ENCODE measurements around the gene WDR18. TPM values are rescaled to one million over a fixed set of nuclear protein-coding genes. Genes with fewer than 3 reads are reported as not detected.

Gene WDR18
- polyA plus RNA-seq, 1 experiment: 44.3 TPM

DNA sequence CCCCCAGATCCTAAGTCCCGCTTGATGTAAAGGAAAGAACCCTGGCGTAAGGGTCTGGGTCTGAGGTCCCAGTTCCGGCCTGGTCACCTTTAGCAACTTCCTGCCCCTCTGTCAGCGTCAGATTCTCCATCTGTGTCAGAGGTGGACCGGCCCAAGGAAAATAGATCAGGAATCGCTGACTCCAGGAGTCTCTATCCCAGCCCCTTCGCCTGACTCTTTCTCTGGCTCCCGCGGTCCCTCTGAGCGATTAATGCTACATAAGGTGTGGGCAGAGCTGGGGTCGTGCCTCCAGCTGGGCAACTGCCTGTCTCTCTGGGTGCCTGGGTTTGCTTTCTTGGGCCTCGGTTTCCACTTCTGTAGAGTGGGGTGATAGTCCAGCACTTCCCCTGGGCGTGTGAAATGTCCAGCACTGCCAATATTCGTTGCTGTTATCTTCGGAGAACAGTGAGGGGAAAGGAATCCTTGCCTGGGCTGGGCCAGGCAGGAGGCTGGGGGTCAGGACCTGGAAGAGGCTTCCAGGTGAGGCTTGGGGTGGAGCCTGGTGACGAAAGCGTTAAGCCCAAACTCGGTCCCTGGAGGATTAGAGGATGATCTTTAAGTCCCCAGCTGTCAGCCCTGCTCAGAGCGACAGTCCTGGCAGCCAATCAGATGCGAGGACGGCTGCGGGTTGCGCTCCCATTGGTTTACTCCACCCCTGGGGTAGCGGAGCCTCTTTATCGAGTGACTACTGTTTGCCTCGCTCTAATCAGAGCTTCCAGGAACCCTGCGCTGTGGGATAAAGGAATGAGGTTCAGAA lies 56.5 kb downstream of the WDR18 start:
- peak overlapping the region; percentile 37 for H3K4me3 ChIP-seq (ENCODE audit: low read depth, low read length)
- DNase-seq (ENCODE audit: low read depth): peak; percentile 63
- no peaks in the 10 kb centered on the region for H3K27me3 ChIP-seq (ENCODE audit: control insufficient read depth, insufficient read depth, low read length)
- CTCF ChIA-PET: interaction anchor here (1.1 to 2.1 kb wide), 4 partner anchors 15 to 73 kb away, joined by 3 to 7 read pairs (median 4); partner anchors contain the start of gene CNN2
- no peak for TF ChIP-seq CTCF (IDR thresholded peaks at IDR 0.05; ENCODE audit: insufficient read depth, low read depth, low read length)
- H3K36me3 ChIP-seq (ENCODE audit: control insufficient read depth, insufficient read depth, low read length): peaks cover 20% of the 10 kb centered on the region
- POLR2A ChIA-PET: interaction anchor here (1.1 kb wide), 2 partner anchors 14 to 63 kb away, joined by 3 to 8 read pairs; partner anchors contain the start of genes CNN2 and GPX4

DNA sequence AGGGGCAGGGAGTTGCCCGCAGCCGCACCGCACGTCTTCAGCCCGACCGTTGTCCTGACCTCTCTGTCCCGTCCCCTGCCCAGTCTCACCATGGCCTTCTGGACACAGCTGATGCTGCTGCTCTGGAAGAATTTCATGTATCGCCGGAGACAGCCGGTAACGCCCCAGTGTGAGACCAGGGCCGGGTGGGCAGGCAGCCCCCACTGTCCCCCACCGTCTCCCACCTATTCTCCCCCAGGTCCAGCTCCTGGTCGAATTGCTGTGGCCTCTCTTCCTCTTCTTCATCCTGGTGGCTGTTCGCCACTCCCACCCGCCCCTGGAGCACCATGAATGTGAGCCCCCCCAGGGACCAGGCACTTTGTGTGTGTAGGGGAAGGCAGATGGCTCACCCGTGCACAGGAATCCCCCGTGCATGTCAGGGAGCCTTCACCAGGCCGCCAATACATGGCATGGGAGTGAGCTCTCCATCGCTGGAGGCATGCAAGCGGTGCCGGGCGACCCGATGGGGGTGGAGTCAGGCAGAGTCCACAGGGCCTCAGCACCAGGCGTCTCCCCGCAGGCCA lies 57.2 kb downstream of the WDR18 start:
- no peak for TF ChIP-seq CTCF (IDR thresholded peaks at IDR 0.05; ENCODE audit: insufficient read depth, low read depth, low read length)
- Histone ChIP-seq H3K4me3 (ENCODE audit: low read depth, low read length) (peak overlapping the region; percentile 37), H3K27me3 (ENCODE audit: control insufficient read depth, insufficient read depth, low read length) (no peaks in the 10 kb centered on the region), H3K36me3 (ENCODE audit: control insufficient read depth, insufficient read depth, low read length) (peaks cover 15% of the 10 kb centered on the region)
- DNase-seq (ENCODE audit: low read depth): no peak
- CTCF ChIA-PET: interaction anchor here (1.1 to 2.1 kb wide), 4 partner anchors 24 to 72 kb away, joined by 3 to 7 read pairs (median 4); no protein-coding TSS in a partner anchor
- POLR2A ChIA-PET: no interaction called here

DNA sequence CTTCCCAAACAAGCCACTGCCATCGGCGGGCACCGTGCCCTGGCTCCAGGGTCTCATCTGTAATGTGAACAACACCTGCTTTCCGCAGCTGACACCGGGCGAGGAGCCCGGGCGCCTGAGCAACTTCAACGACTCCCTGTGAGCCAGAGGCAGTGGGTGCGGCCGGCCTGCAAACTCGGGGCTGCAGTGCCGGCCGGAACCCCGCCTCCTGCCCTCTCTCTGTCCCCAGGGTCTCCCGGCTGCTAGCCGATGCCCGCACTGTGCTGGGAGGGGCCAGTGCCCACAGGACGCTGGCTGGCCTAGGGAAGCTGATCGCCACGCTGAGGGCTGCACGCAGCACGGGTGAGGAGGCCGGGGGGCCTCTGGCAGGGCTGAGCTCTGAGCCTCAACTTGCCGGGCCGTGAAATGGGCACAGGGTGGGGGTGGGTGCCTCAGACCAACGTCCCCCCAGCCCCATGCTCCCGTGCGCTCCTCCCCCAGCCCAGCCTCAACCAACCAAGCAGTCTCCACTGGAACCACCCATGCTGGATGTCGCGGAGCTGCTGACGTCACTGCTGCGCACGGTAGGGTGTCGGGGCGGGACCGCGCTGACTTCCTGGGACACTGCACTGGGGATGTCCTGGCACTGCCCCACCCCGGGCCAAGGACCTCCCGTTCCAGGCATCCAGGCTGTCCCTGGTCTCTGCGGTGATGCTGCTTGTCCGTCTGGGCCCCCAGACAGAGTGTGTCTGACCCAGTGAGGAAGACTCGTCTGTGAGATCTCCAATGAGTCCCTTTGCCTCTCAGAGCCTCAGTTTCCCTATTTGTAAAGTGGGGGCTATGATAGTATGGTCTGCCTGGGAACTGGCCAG lies 57.9 kb downstream of the WDR18 start:
- H3K36me3 ChIP-seq (ENCODE audit: control insufficient read depth, insufficient read depth, low read length): peaks cover 12% of the 10 kb centered on the region
- no peak overlapping the region for H3K4me3 ChIP-seq (ENCODE audit: low read depth, low read length)
- CTCF ChIA-PET: interaction anchor here (1.1 to 1.4 kb wide), 2 partner anchors 23 to 199 kb away, joined by 3 to 4 read pairs; no protein-coding TSS in a partner anchor
- no peak for TF ChIP-seq CTCF (IDR thresholded peaks at IDR 0.05; ENCODE audit: insufficient read depth, low read depth, low read length)
- POLR2A ChIA-PET: interaction anchor here (0.5 kb wide), 1 partner anchor 974 kb away, joined by 6 read pairs; no protein-coding TSS in a partner anchor
- no peak for DNase-seq (ENCODE audit: low read depth)
- no peaks in the 10 kb centered on the region for H3K27me3 ChIP-seq (ENCODE audit: control insufficient read depth, insufficient read depth, low read length)

- no peak for DNase-seq (ENCODE audit: low read depth)
- Histone ChIP-seq H3K36me3 (ENCODE audit: control insufficient read depth, insufficient read depth, low read length) (peaks cover 5% of the 10 kb centered on the region), H3K4me3 (ENCODE audit: low read depth, low read length) (no peak overlapping the region), H3K27me3 (ENCODE audit: control insufficient read depth, insufficient read depth, low read length) (no peaks in the 10 kb centered on the region)
- ChIA-PET CTCF (interaction anchor here (0.6 to 1.8 kb wide), 7 partner anchors 11 to 1777 kb away, joined by 3 to 5 read pairs (median 3); no protein-coding TSS in a partner anchor), POLR2A (interaction anchor here (0.5 kb wide), 1 partner anchor 973 kb away, joined by 6 read pairs; no protein-coding TSS in a partner anchor)
- no peak for TF ChIP-seq CTCF (IDR thresholded peaks at IDR 0.05; ENCODE audit: insufficient read depth, low read depth, low read length)
These were observed 58.8 kb downstream of the WDR18 start for GRCh38 chr19:1042689-1043511.

Small RNA genes lying within 50 kb of the gene (small RNA-seq; reads per million reads assigned to genes)
- gene RNU6-2 (ENCODE audit: insufficient read length, low read depth, low replicate concordance): not detected

Other genes with a start within 250 kb of the WDR18 start
- gene MISP, start 233.2 kb upstream of the WDR18 start, polyA plus RNA-seq (2011; rRNA removed): 0.05 and 0.06 TPM in 2 replicates
- 137 and 328 TPM in 2 replicates for gene PTBP1, start 186.9 kb upstream of the WDR18 start, polyA plus RNA-seq (2011; rRNA removed)
- 0.56 and 1.1 TPM in 2 replicates for gene PLPPR3, start 162.4 kb upstream of the WDR18 start, polyA plus RNA-seq (2011; rRNA removed)
- gene AZU1, start 156.5 kb upstream of the WDR18 start, polyA plus RNA-seq (2011; rRNA removed): 0.07 TPM in 1 of 2 replicates, not detected in the other
- not detected in 2 replicates for gene PRTN3, start 143.3 kb upstream of the WDR18 start, polyA plus RNA-seq (2011; rRNA removed)
- gene ELANE, start 132.0 kb upstream of the WDR18 start, polyA plus RNA-seq (2011; rRNA removed): 0.10 and 0.12 TPM in 2 replicates
- 0.70 and 0.77 TPM in 2 replicates for gene CFD, start 124.7 kb upstream of the WDR18 start, polyA plus RNA-seq (2011; rRNA removed)
- 21.5 and 39.8 TPM in 2 replicates for gene MED16, start 91.2 kb upstream of the WDR18 start, polyA plus RNA-seq (2011; rRNA removed)
- not detected in 2 replicates for gene RNU6-9, start 90.9 kb upstream of the WDR18 start, polyA plus RNA-seq (2011; rRNA removed)
- 35.3 and 46.6 TPM in 2 replicates for gene R3HDM4, start 71.1 kb upstream of the WDR18 start, polyA plus RNA-seq (2011; rRNA removed)
- not detected in 2 replicates for gene KISS1R, start 67.0 kb upstream of the WDR18 start, polyA plus RNA-seq (2011; rRNA removed)
- 10.7 and 17.4 TPM in 2 replicates for gene ARID3A, start 58.3 kb upstream of the WDR18 start, polyA plus RNA-seq (2011; rRNA removed)
- 0.28 and 0.32 TPM in 2 replicates for gene GRIN3B, start 16.1 kb downstream of the WDR18 start, polyA plus RNA-seq (2011; rRNA removed)
- gene TMEM259, start 36.8 kb downstream of the WDR18 start, polyA plus RNA-seq (2011; rRNA removed): 69.2 and 111 TPM in 2 replicates
- not detected in 2 replicates for gene RNU6-2, start 37.2 kb downstream of the WDR18 start, polyA plus RNA-seq (2011; rRNA removed)
- 315 and 529 TPM in 2 replicates for gene CNN2, start 42.3 kb downstream of the WDR18 start, polyA plus RNA-seq (2011; rRNA removed)
- gene ABCA7, start 55.8 kb downstream of the WDR18 start, polyA plus RNA-seq (2011; rRNA removed): 1.3 and 1.9 TPM in 2 replicates
- gene ARHGAP45, start 82.8 kb downstream of the WDR18 start, polyA plus RNA-seq (2011; rRNA removed): 0.13 and 0.28 TPM in 2 replicates
- gene POLR2E, start 111.0 kb downstream of the WDR18 start, polyA plus RNA-seq (2011; rRNA removed): 174 and 292 TPM in 2 replicates
- gene GPX4, start 119.6 kb downstream of the WDR18 start, polyA plus RNA-seq (2011; rRNA removed): 463 and 626 TPM in 2 replicates
- gene SBNO2, start 189.9 kb downstream of the WDR18 start, polyA plus RNA-seq (2011; rRNA removed): 15.5 and 26.1 TPM in 2 replicates
- 26.3 and 33.6 TPM in 2 replicates for gene STK11, start 221.4 kb downstream of the WDR18 start, polyA plus RNA-seq (2011; rRNA removed)

Data from BJ (cell line).